ENCODE results near the gene LPAR6.
A peak's percentile ranks its signal among the peaks of the same experiment; 100 is the strongest.
"Not testable (repeated sequence)": the region's sequence is repeated elsewhere in the genome, so short reads cannot be mapped to it uniquely, and the experiment has no call there.

LPAR6 gene

GRCh38 chr13:48412881-48413351, at the start of gene LPAR6:
Gene LPAR6 (minus strand): TSS chr13:48413113. CDS start chr13:48412423, 690 bp downstream.
- DNase-seq, result no peak

DNA sequence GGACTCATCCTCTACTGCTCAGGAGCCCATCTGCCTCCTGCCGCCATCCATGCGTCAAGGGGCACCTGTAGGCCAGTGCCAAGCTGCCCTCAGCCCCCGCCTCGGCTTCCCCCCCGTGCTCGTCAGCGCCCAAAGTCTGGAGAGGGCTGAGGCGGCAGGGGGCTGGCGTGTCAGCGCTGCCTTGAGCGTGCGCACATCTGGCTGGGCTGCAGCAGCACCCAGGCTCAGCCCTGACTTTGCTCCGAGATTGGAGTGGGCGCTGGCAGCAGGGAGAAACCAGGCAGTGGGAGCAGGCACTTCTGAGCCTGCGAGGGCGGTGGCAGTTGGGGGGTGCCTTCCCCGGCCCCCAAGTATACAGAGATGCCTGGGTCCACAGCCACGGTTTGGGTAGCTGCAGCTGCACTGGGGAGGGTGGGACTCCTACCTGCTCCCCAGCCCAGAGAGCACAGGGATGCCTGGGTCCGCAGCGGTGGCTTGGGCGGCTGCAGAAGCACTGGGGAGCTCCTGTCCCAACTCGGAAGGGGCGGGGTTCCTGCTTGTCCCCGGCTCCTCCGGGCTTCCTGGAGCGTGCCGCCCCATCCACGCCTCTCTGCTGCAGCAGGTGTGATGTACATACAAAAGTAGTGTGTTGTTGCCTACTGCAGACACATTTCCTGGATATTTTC, 44.8 kb upstream of the LPAR6 start:
- no peak for DNase-seq

DNA sequence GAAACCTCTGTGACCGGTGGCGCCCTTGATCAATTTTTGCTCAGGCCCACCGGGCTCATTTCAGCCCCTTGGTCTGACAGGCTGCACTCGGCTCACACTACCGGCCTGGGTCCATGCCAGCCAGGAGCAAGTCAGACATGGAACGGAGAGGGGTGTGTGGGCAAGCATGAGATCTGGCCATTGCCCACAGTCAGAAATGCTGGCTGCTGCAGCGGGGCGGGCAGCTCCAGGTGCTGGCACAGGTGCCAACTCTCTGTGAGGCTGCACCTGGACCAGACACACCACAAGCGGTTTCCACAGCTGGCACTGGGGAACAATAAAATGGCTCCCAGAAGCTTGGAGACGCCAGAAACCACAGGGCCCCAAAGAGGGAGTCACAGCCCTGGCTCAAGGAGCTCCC, 43.6 kb upstream of the LPAR6 start:
- DNase-seq, result no peak

DNA sequence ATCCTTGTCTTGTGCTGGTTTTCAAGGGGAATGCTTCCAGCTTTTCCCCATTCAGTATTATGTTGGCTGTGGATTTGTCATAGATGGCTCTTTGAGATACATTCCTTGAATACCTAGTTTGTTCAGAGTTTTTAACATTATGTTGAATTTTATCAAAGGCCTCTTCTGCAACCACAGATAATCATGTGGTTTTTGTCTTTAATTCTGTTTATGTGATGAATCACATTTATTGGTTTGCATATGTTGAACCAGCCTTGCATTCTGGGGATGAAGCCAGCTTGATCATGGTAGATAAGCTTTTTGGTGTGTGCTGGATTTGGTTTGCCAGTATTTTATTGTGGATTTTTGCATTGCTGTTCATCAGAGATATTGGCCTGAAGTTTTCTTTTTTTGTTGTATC, 38.3 kb upstream of the LPAR6 start:
- peak; percentile 51 for DNase-seq

GRCh38 chr13:48449656-48450055, 36.7 kb upstream of the LPAR6 start:
- DNase-seq, result no peak

GRCh38 chr13:48448959-48449614, 36.2 kb upstream of the LPAR6 start:
- DNase-seq, result no peak

DNA sequence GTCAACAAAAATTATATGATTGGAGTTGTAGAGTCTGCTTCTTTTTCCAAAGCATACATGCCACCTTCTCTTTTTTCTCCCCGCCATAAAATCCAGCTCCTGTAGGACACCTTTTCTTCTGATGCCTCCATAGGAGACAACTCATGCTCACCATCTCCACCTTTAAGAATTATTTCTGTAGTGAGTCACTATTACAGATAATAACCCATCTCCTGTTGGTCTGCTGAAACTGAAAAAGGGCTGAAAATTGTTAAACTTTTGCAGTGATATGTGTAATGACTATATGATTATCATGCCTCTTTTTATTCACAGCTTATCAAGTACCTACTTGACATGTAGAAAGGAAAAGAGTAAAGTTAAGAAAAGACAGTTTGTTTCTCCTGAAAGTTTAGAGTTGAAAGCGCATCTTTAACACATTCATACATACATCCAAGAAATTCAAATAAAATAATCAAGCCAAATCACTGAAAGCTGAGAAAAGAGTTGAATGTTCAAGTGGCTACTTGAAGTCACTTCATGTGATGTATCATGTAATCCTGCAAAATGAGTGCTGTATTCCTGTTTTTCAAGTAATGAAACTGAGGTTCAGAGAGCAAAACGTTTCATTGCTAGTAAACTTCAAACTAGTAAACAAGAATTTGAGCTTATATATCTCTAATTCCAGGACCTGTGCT, 35.5 kb upstream of the LPAR6 start:
- no peak for DNase-seq

DNA sequence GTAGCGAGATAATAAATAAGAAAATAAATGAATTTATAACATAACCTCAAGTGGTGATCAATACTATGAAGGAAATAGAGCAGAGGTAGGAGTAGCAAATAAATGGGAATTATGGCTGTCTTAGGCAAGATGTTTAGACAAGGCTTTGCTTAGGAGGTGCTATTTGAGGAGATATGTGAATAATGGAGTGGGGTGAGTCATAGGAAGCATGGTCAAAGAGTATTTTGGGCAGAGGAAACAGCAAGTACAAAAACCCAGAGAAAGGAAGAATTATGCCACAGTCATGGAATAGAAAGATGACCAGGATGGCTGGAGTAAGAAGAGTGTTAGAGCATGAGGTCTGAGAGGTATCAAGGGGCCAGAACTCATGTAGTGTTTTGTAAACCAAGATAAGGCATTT, 33.6 kb upstream of the LPAR6 start:
- no peak for DNase-seq

- no peak for DNase-seq
These were observed 30.7 kb upstream of the LPAR6 start for GRCh38 chr13:48443442-48444208.

GRCh38 chr13:48437371-48437770, 24.5 kb upstream of the LPAR6 start:
- no peak for DNase-seq

- DNase-seq, result no peak
These were observed 23.9 kb upstream of the LPAR6 start for GRCh38 chr13:48436661-48437288.

DNA sequence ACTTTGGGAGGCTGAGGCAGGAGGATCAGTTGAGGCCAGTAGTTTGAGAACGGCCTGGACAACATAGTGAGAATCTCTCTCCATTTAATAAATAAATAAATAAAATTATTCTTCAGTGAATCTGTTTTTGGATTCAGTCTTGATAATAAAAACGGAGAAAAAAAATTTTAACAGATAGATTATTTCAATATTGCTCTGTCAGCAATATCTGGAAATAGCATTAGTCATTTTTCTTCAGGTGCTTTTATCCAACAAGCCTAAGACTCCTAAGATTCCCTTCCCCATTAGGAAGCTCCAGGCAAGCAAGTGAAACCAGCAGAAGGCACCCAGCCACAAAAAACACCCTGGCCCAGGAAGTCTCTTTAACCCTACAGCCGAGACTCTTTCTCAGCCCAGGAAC, 21.3 kb upstream of the LPAR6 start:
- no peak for DNase-seq

GRCh38 chr13:48431987-48432615, 19.2 kb upstream of the LPAR6 start:
- DNase-seq, result no peak

GRCh38 chr13:48431431-48431830, 18.5 kb upstream of the LPAR6 start:
- peak; percentile 37 for DNase-seq

DNA sequence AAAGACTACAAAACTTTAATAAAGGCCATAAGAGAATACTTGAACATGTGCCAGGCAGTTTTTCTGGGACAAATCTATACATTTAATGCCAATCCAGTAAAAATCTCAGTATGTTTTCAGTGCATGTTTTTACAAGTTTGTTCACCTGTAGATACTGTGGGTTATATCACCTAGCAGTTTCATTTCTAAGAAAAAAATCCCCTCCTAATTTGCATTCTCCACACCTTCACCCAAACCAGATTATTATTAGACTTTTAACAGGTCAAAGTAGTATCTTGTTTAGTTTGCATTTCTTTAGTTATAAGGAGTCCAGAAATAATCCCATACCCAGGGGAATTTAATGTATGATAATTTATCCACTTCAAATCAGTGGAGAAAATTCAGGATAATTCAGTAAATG, 17.0 kb upstream of the LPAR6 start:
- DNase-seq, result no peak

GRCh38 chr13:48429036-48429435, 16.1 kb upstream of the LPAR6 start:
- DNase-seq, result no peak

GRCh38 chr13:48426755-48427298, 13.9 kb upstream of the LPAR6 start:
- not testable (repeated sequence) for DNase-seq

- no peak for DNase-seq
These were observed 13.1 kb upstream of the LPAR6 start for GRCh38 chr13:48426052-48426451.

DNA sequence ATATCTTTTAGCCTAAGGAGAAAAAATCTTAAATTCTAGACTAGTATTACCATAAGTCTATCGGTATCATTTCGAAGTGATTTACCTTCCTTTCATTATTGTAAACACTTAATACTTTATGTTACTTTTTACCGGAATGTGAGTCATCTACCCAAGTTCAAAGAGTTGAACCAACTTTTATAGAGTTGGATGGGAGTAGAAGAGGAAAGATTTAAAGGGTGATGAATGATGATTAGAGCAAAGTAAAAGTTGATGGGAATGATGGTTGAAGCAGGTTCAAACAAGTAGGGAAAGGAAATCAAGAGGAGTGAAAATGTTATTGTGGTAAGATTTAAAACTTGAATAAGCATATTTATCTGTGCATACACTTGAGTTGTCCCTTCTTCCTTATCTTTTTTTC, 11.3 kb upstream of the LPAR6 start:
- no peak for DNase-seq

DNA sequence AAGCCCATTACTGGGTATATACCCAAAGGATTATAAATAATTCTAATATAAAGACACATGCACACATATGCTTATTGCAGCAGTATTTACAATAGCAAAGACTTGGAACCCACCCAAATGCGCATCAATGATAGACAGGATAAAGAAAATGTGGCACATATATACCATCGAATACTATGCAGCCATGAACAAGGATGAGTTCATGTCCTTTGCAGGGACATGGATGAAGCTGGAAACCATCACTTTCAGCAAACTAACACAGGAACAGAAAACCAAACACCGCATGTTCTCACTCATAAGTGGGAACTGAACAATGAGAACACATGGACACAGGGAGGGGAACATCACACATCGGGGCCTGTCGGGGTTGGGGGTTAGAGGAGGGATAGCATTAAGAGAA, 9.1 kb upstream of the LPAR6 start:
- DNase-seq, result not testable (repeated sequence)

DNA sequence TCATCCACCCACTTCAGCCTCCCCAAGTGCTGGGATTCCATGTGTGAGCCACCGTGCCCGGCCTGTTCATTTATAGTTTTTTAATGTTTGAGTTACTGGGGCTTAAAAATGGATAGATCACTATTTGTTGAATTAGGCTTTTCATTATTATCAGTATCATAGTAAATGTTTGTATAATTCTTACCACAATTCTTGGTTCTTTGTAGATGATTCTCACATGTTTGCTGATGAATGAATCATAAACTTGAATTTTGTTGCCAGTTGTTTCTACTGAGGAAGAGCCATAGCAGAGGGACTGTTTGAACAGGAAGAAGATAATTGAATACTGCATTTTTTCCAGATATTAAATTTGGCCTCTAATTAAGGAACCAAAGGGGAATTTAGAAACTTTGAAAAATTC, 2.6 kb upstream of the LPAR6 start:
- DNase-seq, result no peak

- DNase-seq, result no peak
These were observed 1.6 kb upstream of the LPAR6 start for GRCh38 chr13:48414501-48414900.

All from hematopoietic multipotent progenitor cell treated with erythropoietin and hydrocortisone succinate and interleukin-3 and kit ligand, for 8 days (in vitro differentiated cells).